Common myeloid progenitor, CD34-positive (primary cell): ENCODE data around the gene PALLD.

ENCODE experiments used
- CTCF ChIA-PET: fragments of 350-600 bp; sonication (Branson Sonifier 250); formaldehyde crosslinking; loops from one replicate; lab custom pipeline; 2021; ENCODE audit warnings: antibody characterized with exemption; lab: Charles Lee
- POLR2A ChIA-PET: fragments of 350-600 bp; sonication (Branson Sonifier 250); formaldehyde crosslinking; loops from one replicate; lab custom pipeline; 2021; ENCODE audit warnings: antibody characterized with exemption; lab: Charles Lee
- DNase-seq, 3 donors: peaks; one replicate each; pipeline versions ENCODE4 v3.0.0 to v3.0.0-alpha.2; 2013
- H3K27ac ChIP-seq, 2 experiments: 1 replicate in 1 of 2; 2 replicates in 1 of 2; pipeline ENCODE4 v1.7.0; 2013; ENCODE audit warnings: inconsistent platforms in 2 of 2, low read length in 2 of 2, mild to moderate bottlenecking in 2 of 2, low read depth in 1 of 2, moderate library complexity in 1 of 2; ENCODE audit not compliant: severe bottlenecking in 2 of 2, insufficient read depth in 1 of 2, poor library complexity in 1 of 2
- H3K27me3 ChIP-seq, 5 experiments: replicated peaks in 2 of 5; 1 replicate in 3 of 5; 2 replicates in 2 of 5; pipeline versions ENCODE4 v1.6.1 to v1.7.0; 2013; ENCODE audit warnings: low read length in 4 of 5, mild to moderate bottlenecking in 2 of 5, moderate library complexity in 2 of 5, inconsistent platforms in 1 of 5; ENCODE audit not compliant: insufficient read depth in 5 of 5, control insufficient read depth in 4 of 5
- H3K36me3 ChIP-seq, 4 experiments: 1 replicate in 2 of 4; 2 replicates in 2 of 4; pipeline versions ENCODE4 v1.6.1 to v1.7.0; 2013; ENCODE audit warnings: low read length in 3 of 4, control low read depth in 1 of 4, mild to moderate bottlenecking in 1 of 4; ENCODE audit not compliant: control insufficient read depth in 4 of 4, insufficient read depth in 4 of 4
- H3K4me1 ChIP-seq, 4 experiments: 1 replicate in 3 of 4; 2 replicates in 1 of 4; pipeline versions ENCODE4 v1.6.1 to v1.7.1; 2013; ENCODE audit warnings: low read length in 3 of 4, mild to moderate bottlenecking in 3 of 4, control low read depth in 1 of 4, inconsistent platforms in 1 of 4, moderate library complexity in 1 of 4; ENCODE audit not compliant: control insufficient read depth in 4 of 4, insufficient read depth in 4 of 4; ENCODE audit errors: control extremely low read depth in 1 of 4
- H3K4me3 ChIP-seq, 7 experiments: 1 replicate in 4 of 7; 2 replicates in 3 of 7; pipeline versions ENCODE4 v1.5.1 to v1.7.0; 2013; ENCODE audit warnings: mild to moderate bottlenecking in 7 of 7, low read length in 6 of 7, moderate library complexity in 6 of 7, inconsistent platforms in 2 of 7, low read depth in 2 of 7, control low read depth in 1 of 7; ENCODE audit not compliant: insufficient read depth in 4 of 7, control insufficient read depth in 1 of 7; ENCODE audit errors: extremely low read depth in 1 of 7
- H3K9me3 ChIP-seq, 5 experiments: 1 replicate in 4 of 5; 2 replicates in 1 of 5; pipeline versions ENCODE4 v1.6.1 to v1.7.1; 2013; ENCODE audit warnings: low read length in 4 of 5, mild to moderate bottlenecking in 2 of 5, inconsistent platforms in 1 of 5, low read depth in 1 of 5, moderate library complexity in 1 of 5; ENCODE audit not compliant: control insufficient read depth in 4 of 5, insufficient read depth in 2 of 5; ENCODE audit errors: control extremely low read depth in 1 of 5
- whole genome bisulfite sequencing: methylation state at CpG from one replicate; pipeline ENCODE4 v1.1.5; 2013; ENCODE audit not compliant: insufficient coverage; 5-methylcytosine and 5-hydroxymethylcytosine counted together

Gene PALLD

DNA sequence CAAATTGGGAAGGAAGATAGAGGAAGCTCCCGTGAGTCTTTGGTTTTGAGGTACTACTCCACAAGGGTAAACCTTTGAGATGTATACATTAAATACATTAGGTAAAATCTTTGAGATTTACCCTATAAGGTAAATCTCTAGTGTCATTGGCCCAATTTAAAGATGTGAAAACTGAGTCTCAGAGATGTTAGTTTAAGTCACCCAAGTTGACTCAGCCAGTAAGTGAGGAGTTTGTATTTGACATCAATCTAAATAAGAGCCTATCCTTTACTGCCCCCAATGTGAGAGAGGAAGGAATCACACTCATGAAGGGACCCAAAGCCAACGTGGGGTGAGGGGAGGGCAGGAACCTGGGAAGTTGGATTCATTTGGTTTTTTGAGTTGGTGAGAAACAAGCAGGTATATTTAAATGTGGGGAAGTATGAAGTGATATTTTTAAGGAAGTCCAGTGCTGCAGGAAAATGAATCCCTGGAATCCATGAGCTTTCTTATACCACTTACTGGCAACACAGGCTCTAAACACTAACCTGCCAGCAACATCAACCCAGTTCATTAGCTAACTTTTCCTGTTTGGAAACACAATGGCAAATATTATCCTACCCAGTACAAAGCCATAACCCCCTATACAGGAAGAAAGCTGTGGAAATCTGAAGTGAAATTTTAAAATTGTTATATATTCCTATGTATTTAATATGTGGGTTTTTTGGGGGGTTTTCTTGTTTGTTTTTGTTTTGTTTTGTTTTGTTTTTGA is 55.3 kb downstream of the PALLD start:
- POLR2A ChIA-PET, result no interaction called here
- Histone ChIP-seq H3K27ac (no peak overlapping the region), H3K4me1 (no peaks in the 10 kb centered on the region), H3K27me3 (no peaks in the 10 kb centered on the region), H3K9me3 (no peaks in the 10 kb centered on the region), H3K4me3 (no peak overlapping the region), H3K36me3 (no peaks in the 10 kb centered on the region)
- 22% methylated on average over 1 of the region's 2 CpGs for WGBS
- CTCF ChIA-PET, result interaction anchor here (1.3 kb wide), 1 partner anchor 15 kb away, joined by 4 read pairs; no protein-coding TSS in a partner anchor
- peak; percentile 22 to 61 (median 49) for DNase-seq

DNA sequence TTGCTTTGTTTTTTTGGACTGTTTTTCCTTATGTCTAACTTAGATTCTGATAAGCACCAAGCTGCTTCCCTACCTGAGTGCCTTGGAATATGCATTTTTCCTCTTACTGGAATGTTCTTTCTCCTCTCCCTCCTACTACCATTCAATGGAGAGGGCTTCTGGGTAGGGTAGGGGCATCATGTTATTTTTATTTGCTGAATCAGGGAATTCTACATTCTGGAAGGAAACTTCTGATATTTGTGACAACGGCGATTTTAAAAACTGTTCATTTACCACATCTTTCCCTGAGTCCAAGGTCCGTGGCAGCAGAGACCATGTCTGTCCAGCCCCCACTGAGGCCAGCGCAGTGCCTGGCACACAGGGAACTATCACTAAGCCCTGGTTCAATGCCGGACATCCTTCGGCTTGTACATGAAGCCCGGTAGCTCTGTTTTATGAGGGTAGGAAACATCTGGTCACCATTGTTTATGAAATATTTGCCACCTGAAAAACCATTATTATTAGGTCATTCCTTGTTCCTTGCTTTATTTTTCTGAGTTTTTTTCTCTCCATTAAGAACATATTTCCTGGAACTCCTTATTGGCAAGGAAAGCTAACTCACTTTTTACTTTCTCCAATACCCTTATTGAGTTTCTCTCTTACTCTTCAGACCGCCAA is 57.0 kb downstream of the PALLD start:
- CTCF ChIA-PET, result no interaction called here
- WGBS, result 98% methylated on average over 5 of the region's 8 CpGs
- POLR2A ChIA-PET, result no interaction called here

DNA sequence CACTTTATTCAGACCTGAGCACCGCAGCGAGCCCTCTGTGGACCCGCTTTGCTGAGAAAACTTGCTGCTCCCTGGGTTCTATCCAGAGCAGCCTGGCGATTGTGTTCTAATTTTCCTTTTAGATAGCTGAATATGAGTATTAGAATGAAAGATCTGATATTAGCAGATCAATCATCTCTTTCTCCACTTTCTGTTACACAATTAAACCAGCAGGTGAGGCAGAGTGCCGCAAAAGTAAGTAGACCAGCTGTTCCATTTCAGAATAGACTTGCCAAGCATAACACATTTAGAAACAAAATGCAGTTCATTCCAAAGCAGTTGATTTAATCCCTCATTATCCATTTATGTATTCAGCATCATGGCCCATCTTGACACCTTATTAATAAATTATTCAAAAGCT is 58.6 kb downstream of the PALLD start:
- CTCF ChIA-PET, result no interaction called here
- H3K4me3 ChIP-seq, result no peak overlapping the region
- H3K4me1 ChIP-seq, result no peaks in the 10 kb centered on the region
- DNase-seq, result no peak
- H3K36me3 ChIP-seq, result no peaks in the 10 kb centered on the region
- no peaks in the 10 kb centered on the region for H3K27me3 ChIP-seq
- H3K9me3 ChIP-seq, result no peaks in the 10 kb centered on the region
- no peak overlapping the region for H3K27ac ChIP-seq
- POLR2A ChIA-PET, result no interaction called here
- WGBS, result 90% methylated on average over 3 of the region's 5 CpGs

More for the DNA sequence above, 57.0 kb downstream of the PALLD start:
- Histone ChIP-seq H3K27me3 (no peaks in the 10 kb centered on the region), H3K4me3 (no peak overlapping the region), H3K9me3 (no peaks in the 10 kb centered on the region), H3K36me3 (no peaks in the 10 kb centered on the region), H3K27ac (no peak overlapping the region), H3K4me1 (no peaks in the 10 kb centered on the region)
- DNase-seq, result no peak

DNA sequence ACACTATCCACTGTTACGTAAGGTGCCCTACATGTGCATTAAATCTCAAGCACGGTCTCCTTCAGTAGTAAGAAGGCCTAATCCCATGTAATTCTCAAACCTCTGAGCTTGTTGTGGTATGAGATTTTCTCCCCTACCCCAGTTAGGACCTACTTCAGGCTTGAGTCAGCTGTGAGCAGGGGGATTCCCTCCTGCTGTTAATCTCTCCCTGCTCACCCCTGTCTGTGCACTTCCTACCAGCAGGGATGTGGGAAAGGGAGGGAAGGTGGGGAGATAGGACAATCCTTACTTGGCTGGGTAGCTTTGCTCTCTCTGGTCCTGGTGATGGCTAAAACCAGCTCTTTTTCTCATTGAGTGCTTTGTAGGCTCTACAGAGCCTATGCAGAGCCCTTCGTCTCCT is 60.8 kb downstream of the PALLD start:
- no peak for DNase-seq
- WGBS, result 92% methylated on average over 1 of the region's 3 CpGs
- POLR2A ChIA-PET, result interaction anchor here (0.6 kb wide), 1 partner anchor 1470 kb away, joined by 4 read pairs; no protein-coding TSS in a partner anchor
- Histone ChIP-seq H3K36me3 (no peaks in the 10 kb centered on the region), H3K27ac (no peak overlapping the region), H3K4me1 (no peaks in the 10 kb centered on the region), H3K4me3 (no peak overlapping the region), H3K27me3 (no peaks in the 10 kb centered on the region), H3K9me3 (no peaks in the 10 kb centered on the region)
- CTCF ChIA-PET, result interaction anchor here (0.5 to 0.9 kb wide), 3 partner anchors 35 to 364 kb away, joined by 3 read pairs; no protein-coding TSS in a partner anchor

DNA sequence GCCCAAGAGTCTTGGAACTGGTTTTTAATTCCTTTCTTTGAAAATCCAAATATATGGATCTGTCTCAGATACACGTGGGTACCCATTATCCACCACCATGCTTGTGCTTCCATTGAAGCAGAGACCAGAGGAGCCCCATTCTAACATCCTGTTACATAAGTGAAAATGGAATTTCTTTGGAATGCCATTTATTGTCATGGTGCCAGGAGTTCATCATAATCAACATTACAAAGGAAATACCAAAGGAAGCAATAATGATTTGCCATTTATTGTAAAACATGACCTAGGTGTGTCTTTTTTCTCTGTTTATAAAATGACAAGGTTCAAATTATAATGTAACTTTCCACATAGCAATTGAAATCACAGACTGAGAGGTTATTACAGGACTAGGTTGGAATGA is 61.7 kb downstream of the PALLD start:
- no peak for DNase-seq
- H3K4me3 ChIP-seq, result no peak overlapping the region
- H3K36me3 ChIP-seq, result no peaks in the 10 kb centered on the region
- H3K27ac ChIP-seq, result no peak overlapping the region
- H3K4me1 ChIP-seq, result no peaks in the 10 kb centered on the region
- POLR2A ChIA-PET, result no interaction called here
- no peaks in the 10 kb centered on the region for H3K27me3 ChIP-seq
- WGBS, result no CpG with 5 or more reads among the region's 1 CpG
- CTCF ChIA-PET, result interaction anchor here (0.9 kb wide), 1 partner anchor 36 kb away, joined by 3 read pairs; no protein-coding TSS in a partner anchor
- no peaks in the 10 kb centered on the region for H3K9me3 ChIP-seq

DNA sequence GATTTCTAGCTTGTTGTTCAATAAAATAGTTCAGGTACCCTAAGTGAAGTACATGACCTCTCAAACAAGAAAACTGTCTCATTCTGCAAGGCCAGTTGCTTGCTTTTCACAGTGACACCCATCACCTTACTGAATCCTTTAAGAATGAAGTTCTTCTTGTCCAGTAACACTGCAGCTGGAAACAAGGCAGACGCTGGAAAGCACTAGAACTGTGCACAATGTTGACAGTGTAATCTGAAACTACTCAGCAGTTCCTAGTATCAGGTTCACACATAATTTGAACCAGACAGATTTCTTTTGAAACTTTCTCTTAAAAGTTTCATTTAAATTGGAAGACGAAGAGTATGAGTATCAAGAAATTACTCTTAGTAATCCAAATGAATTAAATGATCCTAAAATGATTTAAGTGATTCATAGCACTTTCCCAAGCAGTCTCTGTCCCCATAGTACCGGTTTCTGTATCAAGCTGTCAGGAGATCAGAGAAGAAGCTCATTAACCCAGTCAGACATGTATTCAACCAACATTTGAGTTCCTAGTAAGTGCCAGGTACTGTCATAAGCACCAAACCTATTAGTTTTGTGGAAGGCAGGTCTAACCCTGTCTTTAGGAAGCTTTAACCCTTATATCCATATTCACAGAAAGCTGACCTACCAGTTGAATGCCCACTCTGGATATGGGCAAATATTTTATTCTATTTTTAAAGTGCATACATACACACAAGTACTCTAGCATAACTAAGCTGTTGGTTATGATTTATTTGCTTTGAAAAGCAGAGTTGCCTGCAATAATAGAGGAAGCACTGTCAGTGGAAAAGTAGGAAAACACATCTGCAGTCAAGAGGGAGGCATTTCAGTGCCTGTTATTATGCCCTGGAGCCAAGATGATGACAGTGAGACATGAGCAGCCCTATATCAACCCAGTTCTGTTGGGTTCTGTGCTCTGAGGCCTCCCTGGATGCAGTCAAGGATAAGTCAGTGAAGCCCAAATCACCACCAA is 63.6 kb downstream of the PALLD start:
- no peak overlapping the region for H3K4me3 ChIP-seq
- H3K4me1 ChIP-seq, result no peaks in the 10 kb centered on the region
- no peaks in the 10 kb centered on the region for H3K36me3 ChIP-seq
- H3K27me3 ChIP-seq, result no peaks in the 10 kb centered on the region
- CTCF ChIA-PET, result no interaction called here
- POLR2A ChIA-PET, result no interaction called here
- no peaks in the 10 kb centered on the region for H3K9me3 ChIP-seq
- no peak for DNase-seq
- H3K27ac ChIP-seq, result no peak overlapping the region
- WGBS, result 100% methylated on average over 1 of the region's 3 CpGs
